ENCODE measurements around the gene ELP6. TPM values are rescaled to one million over a fixed set of nuclear protein-coding genes. Genes with fewer than 3 reads are reported as not detected.
"Not testable (repeated sequence)": the region's sequence is repeated elsewhere in the genome, so short reads cannot be mapped to it uniquely, and the experiment has no call there.

Gene ELP6
- total RNA-seq, 1 donor from 2014 or later: 18.9 TPM

GRCh38 chr3:47468315-47468714, 45.2 kb downstream of the ELP6 start:
- not testable (repeated sequence) for DNase-seq (ENCODE audit: low spot score)

- no peak for DNase-seq (ENCODE audit: low spot score)
These were observed 48.9 kb downstream of the ELP6 start for GRCh38 chr3:47464588-47464987.

- not testable (repeated sequence) for DNase-seq (ENCODE audit: low spot score)
These were observed 53.9 kb downstream of the ELP6 start for GRCh38 chr3:47459534-47460085.

- DNase-seq (ENCODE audit: low spot score): no peak
These were observed 56.5 kb downstream of the ELP6 start for GRCh38 chr3:47456984-47457383.

- DNase-seq (ENCODE audit: low spot score): no peak
These were observed 57.6 kb downstream of the ELP6 start for GRCh38 chr3:47455806-47456452.

GRCh38 chr3:47452453-47453215, 60.9 kb downstream of the ELP6 start:
- no peak for DNase-seq (ENCODE audit: low spot score)

Other genes with a start within 250 kb of the ELP6 start
- 4.9 TPM for gene KIF9, start 230.9 kb downstream of the ELP6 start, total RNA-seq
- gene KLHL18, start 230.8 kb downstream of the ELP6 start, total RNA-seq: 33.7 TPM
- 40.3 TPM for gene PTPN23, start 132.7 kb downstream of the ELP6 start, total RNA-seq
- 72.8 TPM for gene SCAP, start 37.8 kb downstream of the ELP6 start, total RNA-seq
- gene CSPG5, start 65.2 kb upstream of the ELP6 start, total RNA-seq: 2.0 TPM

Measured in mesenteric fat pad (tissue), 1 donor.